Choroid plexus epithelial cell (primary cell): ENCODE results near the gene AGFG1.

Source experiments
- DNase-seq: peaks from one replicate; pipeline ENCODE4 v3.0.0-alpha.2; 2010; ENCODE audit warnings: low read depth
- H3K4me3 ChIP-seq: 2 replicates; pipeline ENCODE4 v1.5.1; 2011; ENCODE audit warnings: low read depth, mild to moderate bottlenecking, control low read depth, low read length, moderate library complexity
- CTCF ChIP-seq: conservative IDR thresholded peaks from 2 replicates; pipeline ENCODE4 v1.5.1; 2011; ENCODE audit warnings: low read depth, mild to moderate bottlenecking, control low read depth, inconsistent platforms, low read length, moderate library complexity

Gene AGFG1

GRCh38 chr2:227466887-227467600 is 4.9 kb upstream of the AGFG1 start:
- no peak overlapping the region for H3K4me3 ChIP-seq
- TF ChIP-seq CTCF, result no peak
- DNase-seq, result no peak

GRCh38 chr2:227471412-227471811 is 544 bp upstream of the AGFG1 start:
- no peak for TF ChIP-seq CTCF
- no peak overlapping the region for H3K4me3 ChIP-seq
- DNase-seq, result no peak

GRCh38 chr2:227472265-227473121 is 537 bp downstream of the AGFG1 start:
- TF ChIP-seq CTCF, result no peak
- peak; percentile 42 for DNase-seq
- peak overlapping the region; percentile 85 for H3K4me3 ChIP-seq

GRCh38 chr2:227473122-227473461 is 1.1 kb downstream of the AGFG1 start:
- peak overlapping the region; percentile 85 for H3K4me3 ChIP-seq
- DNase-seq, result no peak
- TF ChIP-seq CTCF, result no peak

GRCh38 chr2:227473806-227474205 is 1.9 kb downstream of the AGFG1 start:
- peak overlapping the region; percentile 85 for H3K4me3 ChIP-seq
- DNase-seq, result peak; percentile 28
- TF ChIP-seq CTCF, result no peak

- no peak for TF ChIP-seq CTCF
- no peak for DNase-seq
- H3K4me3 ChIP-seq, result no peak overlapping the region
These were observed 2.5 kb downstream of the AGFG1 start for GRCh38 chr2:227474410-227474809.
